COR-L47 (cell line): ENCODE results near the gene KAZN.

Experiments
- DNase-seq: peaks from one replicate; lab custom pipeline; 2025; lab: John Stamatoyannopoulos, UW

The KAZN gene

DNA sequence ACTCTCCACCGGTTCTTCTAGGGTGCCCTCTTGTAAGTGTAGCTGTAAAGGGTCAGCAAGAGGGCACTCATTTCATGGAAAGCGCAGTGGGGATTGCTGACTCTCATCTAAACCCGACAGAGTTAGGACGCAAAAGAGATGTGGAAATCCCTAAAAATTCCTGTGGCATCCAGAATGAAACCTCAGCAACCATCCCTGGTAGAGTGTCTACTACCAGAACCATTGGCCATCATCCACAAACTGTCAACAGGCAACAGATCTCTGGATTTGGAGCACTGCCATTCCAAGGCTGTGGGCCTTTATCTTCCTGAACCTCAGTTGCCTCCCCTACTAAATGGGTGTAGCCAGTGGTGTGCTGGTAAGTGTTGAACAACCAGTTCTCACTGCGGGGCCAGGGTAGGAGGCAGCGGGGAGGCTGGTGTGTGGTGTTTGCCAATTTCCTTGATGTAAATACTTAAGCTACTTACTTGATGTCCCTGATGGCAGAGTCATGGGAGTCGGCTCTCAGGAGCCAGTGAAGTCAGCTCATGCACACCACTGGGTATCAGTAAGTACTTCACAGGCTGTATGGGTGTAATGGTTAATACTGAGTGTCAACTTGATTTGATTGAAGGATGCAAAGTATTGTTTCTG, 195.8 kb downstream of the KAZN start:
- no peak for DNase-seq

DNA sequence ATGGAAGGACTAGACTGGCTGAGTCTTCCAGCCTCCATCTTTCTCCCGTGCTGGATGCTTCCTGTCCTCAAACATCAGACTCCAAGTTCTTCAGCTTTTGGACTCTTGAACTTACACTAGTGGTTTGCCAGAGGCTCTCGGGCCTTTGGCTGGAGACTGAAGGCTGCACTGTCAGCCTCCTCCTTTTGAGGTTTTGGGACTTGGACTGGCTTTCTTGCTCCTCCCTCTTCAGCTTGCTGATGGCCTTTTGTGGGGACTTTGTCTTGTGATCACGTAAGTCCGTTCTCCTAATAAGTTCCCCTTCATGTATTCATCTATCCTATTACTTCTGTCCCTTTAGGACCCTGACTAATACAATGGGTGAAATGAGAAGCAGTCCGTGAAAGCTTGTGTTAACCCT, 196.4 kb downstream of the KAZN start:
- no peak for DNase-seq

DNA sequence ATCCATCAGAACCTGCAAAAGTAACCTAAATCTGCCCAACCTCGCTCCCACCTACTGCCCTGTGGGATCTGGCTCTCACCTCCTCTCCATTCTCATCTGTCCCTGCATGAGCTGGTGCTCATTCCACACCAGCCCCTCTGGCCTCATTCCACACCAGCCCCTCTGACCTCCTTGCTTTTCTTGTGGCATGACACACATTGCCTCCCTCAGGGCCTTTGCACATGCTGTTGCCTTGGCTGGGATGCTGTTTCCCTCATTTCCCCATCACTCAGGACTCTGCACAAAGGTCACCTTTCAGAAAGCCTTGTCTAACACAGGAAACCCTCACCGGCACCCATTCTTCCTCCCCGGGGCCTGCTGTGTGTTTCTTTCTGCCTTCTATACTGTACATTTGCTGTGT, 197.1 kb downstream of the KAZN start:
- DNase-seq, result no peak

DNA sequence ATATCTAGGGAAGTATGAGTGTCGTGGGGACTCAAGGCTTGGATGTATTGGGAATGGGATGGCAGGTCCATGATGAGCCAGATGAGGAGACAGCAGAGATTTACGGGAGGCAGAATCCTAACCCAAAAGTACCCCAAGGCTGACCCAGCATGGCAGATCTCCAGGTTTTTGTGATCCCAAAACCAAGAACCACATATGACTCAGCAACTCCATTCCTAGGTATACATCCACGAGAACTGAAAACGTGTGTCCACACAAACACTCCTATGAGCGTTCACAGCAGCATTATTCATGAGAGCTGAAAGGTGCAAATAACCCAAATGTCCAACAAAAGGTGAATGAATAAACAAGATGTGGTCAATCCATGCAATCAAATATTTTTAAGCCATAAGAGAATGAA, 201.5 kb downstream of the KAZN start:
- DNase-seq, result no peak

DNA sequence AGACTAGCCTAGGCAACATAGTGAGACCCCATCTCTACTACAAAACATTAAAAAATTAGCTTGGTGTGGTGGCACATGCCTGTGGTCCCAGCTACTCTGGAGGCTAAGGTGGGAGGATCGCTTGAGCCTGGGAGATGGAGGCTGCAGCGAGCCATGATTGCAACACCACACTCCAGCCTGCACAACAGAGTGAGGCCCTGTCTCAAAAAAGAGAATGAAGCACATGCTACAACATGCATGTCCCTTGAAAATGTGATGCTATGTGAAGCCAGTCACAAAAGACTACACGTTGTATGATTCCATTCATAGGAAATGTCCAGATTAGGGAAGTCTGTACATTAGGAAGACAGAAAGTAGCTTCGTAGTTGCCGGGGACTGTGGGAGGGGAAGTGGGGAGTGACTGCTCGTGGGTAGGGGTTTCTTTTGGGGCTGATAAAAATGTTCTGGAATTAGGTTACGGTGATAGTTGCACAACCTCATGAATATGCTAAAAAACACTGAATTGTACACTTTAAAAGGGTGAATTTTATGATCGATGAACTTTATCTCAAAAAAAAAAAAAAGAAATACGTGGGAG, 202.1 kb downstream of the KAZN start:
- no peak for DNase-seq

DNA sequence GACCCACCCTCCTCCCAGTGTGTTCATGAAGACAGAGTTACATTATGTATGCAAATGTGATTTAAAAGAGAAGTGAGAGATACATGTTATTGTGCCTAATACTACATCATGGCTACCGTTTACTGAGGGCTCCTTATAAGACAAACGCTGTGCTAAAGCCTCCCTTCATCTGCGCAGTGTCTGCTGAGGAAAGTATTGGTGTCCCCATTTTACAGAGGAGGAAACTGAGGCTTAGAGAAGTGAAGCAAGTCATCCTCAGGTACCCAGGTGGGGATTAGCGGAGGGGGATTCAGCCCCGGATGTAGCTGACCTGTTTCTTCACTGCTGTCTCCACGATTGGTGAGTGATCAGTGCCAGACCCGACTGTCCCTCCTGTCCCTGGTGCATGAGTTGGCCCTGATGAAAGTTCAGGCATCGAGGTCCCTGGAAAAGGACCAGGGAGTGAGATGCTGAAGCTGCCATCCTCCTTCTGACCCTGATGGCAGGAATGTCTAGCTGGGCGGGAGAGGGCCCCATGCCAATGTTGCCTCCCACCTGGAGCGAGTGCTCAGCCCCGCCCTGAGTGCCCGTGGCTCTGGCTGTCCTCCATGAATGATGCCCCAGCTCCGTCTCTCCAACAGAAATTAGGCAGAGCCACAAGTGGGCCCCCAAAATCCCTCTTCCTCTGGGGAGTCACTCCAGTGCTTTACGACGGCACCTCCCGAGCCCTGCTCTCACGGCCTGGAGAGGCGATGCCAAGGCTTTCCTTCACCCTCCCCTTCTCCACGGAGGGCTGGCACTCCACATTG, 204.7 kb downstream of the KAZN start:
- no peak for DNase-seq

DNA sequence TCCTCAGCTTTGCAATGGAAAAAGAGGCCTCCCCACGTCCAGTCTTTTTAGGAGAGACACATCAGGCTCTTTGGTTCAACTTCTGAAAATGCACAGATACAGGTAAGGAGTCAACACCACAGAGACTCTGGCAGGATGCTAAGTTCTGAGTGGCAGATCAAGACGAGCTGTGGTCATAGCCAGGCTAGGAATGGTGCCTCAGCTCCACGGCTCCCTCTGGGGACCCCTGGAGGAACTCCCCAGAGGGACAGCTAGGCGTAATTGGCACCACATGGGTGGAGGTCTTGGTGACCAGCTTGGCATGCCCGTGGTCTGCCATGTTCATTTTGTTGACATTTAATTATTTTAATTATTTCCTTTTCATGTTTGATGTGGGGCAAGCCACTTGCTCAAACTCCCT, 206.1 kb downstream of the KAZN start:
- no peak for DNase-seq

DNA sequence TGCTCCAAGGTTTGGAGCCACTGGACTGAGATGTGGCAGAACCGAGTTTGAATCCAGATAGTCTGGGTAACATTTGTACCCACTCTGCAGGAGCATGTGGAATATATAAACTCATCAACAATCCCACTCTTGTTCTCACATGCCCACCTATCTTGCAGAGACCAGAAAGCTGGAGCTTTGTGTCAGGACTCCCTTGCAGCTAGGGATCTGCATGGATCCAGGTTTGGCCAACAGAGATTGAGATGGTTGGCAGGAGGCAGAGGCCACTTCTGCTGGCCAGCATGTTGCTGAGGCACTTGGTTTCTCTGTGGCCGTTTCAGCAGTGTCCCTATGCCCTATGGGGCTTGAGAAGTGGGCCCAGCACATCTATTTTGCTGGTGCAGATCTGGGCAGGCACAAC, 208.3 kb downstream of the KAZN start:
- DNase-seq, result no peak

DNA sequence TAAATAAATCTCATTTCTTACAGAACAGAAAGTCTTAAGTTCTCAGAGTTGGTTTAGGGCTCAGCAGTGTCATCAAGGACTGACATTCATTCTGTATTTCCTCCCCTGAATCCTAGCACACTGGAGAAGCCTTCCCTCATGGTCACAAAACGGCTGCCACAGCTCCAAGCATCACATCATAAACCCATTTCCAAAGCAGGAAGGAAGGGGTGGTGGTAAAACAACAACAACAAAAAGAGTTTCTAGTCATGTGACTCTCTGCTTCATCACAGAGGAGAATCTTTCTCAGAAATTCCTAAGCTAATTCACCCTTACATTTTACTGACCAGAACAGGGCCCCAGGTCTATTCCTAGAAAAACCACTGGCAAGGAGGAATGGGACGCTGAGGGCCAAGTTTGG, 210.3 kb downstream of the KAZN start:
- DNase-seq, result no peak

DNA sequence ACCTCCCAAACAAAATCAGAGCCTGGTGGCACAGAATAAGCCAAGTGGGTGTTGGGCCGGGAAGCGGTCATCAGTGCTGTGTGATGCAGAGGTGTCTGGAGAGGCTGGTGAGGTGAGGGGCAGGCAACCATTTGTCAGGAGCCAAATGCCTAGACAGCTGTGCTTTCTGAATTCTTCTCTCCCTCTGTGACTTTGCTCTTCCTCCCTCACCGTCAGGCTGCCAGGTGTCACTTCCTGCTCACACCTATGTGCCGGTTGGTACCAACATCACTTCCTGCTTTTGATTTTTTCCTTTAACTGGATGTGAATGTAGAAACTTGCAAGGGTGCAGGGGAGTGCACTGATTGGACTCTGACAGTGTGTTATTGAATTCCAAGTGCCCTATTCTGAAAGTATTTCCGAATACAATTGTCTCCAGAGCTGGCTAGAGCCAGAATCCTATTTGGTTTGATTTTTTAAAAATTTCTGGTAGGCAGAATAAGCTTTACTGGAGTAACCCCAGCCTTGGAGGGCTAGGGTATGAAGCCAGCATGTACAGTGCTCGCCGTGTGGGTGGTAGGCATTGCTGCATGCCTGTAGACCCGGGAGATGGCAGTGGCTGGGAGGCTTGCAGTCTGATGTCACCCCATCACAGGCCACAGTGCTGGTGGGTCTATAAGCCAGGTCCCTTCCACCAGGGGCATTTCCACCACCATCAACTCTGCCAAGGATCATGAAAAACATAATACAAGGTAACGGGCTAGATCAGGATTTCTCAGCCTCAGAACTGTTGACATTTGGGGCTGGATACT, 210.9 kb downstream of the KAZN start:
- no peak for DNase-seq

DNA sequence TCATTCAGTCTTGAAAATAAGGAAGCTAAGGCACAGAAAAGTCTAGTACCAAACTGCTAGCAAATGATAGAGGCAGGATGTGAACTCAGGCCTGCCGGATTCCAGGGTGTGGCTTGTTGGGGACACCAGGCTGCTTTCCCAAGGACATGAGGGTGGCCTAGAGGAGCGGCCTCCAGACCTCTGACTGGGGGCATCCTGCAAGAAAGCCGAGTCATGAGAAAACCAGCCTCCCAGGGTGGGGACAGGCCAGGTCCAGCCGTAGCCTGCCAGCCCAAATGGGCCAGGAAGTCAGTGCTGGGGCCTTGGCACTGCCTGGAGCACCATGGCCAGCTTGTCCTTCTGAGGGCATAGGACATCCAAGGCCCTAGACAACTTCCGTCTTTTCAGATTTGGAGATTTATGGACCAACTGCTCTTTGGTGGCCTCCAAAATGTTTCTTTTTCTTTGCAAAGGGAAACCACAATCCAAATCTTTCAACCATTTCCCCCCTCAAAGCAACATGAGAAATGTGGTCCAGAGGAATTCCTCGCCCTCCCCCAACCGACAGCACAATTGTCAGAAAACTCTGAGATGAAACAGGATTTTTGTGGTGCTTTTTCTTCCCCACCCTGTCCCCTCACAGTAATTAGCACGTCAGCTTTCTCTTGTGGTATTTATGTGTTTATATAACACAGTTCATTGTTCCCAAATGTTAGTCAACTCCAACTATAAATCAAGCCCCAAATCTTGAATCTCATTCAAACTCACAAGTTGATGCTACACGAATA, 212.3 kb downstream of the KAZN start:
- no peak for DNase-seq

DNA sequence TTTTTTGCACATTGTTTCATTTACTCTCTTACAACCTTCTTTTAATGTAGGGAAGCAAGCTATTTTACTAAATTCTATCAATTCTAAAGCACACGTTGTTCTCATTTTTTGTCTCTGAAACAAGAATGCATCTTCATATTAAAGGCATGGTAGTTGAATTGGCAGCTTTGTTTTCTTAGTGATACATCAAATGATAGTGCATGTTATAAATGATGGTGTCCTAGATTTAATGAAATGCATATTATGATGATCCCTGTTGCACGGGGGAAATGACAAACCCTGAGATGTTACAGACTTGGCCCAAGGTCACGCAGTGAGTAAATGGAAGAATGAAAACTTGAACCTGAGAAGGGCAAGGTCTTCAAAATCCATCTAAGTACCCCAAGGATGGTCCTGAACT, 213.1 kb downstream of the KAZN start:
- DNase-seq, result no peak

DNA sequence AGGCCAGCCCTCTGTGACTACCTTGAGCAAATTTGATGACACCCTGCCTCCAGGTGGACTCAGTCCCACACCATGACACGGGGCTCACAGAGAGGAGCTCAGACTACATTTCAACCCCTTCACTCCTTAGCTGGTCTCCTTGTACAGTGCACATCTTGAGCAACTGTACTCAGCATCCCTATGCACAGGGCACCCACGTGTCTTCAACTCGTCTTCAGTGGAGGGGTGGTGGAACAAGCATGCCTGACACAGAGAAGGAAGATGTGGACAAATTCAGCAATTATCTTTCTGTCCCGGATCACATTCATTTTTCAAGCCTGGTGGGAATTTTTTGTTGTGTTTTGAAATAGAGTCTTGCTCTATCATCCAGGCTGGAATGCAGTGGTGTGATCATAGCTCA, 213.7 kb downstream of the KAZN start:
- no peak for DNase-seq

DNA sequence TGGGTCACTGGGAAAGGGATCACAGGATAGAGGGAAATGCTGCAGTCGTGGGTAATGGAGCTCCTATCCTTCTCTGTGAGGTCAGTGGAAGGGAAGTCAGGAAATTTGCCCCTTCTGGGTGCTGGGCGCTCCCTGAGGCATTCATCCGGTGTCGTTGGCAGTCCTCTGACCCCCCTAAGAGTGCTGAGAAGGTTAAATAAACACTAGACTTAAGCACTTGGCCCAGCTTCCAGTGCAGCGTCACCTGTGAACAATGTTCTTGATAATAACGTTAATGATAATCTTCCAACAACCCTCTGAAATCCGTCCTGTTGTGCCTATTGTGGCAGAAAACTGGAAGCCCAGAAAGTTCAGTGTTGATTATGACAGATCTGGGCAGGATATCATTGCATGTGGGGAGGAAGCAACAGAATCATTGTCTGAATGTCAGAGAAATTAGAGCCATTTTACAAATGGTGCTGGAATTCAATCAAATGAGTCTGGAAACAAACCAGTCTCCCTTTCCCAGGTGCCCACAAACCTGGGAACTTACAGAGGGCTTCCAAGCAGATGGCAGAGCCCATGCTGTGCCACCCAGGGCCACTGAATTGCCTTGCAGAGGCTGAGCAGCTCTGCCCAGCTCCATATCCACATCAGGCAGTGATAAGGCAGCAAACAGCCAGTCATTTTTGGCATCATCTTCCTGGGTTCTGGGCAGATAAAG, 216.8 kb downstream of the KAZN start:
- peak; percentile 24 for DNase-seq

DNA sequence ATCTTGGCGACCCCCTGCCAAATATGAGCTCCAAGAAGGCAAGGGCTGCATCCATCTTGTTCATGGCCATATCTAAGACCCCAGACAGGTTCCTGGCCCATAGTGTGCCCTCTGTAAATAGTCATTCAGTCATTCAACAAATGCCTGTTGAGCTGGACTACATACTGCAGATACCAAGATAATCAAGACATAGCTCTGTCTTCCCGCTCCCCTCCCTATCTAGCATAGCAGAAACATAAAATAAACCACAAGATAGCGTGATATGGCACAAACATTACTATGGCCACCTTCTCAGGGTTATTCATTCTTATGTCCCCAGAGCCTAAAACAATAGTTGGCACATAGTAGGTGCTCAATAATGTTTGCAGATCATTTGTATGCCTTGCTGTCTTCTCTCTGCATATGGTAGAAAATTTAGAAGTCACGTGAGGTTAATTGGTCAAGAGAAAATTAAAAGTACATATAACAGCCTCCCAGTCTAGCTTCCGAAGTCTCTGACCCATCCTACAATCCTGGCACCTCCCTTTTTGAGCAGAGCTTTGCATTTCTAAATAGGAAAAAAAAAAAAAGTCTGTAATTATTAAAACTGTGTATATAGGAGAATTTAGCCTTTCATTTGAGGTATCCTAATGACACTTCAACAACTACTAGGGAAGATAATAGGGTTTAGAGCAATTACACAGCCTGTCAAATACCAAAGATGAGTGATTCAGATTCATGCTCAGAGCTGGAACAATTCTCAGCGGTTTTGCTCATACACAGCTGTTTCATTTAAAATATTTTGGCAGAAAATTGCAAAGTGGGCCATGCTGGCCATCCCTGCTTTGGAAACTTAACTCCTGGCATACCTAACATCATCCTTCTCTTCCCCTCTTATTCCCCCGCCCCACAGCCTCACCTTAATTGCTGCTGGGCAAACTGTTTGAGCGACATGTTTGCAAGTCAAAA, 219.0 kb downstream of the KAZN start:
- no peak for DNase-seq

DNA sequence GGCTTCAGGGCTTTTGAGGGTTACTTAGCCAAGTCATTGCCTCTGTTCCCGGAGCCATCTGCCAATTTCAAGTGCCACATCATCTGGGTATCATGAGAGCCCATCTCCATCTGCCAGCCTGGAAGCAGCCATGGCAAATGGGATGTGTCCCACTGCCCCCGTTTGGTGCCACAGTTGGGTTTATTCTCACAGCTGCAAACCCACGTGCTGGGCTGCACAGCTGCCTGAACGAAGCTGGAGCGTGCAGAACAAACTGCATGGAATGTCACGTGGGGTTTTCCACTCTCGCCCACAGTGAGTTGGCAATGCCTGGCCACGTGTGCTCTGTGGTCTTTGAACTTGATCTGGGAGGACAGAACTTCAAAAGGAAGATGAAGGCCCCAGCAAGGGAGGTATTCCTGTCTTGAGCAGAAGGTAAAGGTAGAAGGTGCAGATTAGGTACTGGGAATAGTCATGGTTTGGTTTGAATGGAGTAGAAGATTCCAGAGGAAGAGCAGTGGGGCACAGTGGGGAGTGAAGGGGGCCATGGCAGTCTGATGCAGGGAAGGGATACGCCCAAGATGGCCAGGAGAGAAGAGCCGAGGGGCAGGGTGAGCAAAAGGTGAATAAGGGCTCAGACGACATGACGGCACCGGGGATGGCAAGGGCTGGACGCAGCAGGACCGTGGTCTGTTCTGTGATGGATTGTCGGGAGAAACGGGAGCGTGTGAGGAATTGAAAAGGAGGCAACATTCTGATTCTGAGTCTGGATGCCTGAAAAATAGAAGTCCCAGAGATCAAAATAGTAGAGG, 222.0 kb downstream of the KAZN start:
- DNase-seq, result no peak

DNA sequence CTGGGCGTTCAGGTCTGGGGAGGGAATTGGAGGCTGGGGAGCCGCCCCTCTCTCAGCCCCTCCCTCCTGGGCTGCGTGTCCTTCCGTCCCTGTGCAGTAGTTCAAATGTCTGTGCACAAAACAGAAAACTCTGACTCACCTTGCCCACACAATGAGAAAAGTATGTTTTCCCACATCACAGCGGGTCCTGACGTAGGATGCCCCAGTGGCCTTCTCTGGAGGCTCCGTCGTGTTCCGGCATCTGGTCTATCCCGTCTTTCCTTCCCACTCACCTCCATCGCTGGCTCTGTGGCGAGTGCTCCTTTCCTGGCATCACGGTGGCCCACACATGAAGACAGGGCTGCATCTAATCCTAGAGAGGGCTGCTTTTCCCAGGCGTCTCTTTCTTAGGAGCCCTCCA, 224.0 kb downstream of the KAZN start:
- DNase-seq, result no peak

DNA sequence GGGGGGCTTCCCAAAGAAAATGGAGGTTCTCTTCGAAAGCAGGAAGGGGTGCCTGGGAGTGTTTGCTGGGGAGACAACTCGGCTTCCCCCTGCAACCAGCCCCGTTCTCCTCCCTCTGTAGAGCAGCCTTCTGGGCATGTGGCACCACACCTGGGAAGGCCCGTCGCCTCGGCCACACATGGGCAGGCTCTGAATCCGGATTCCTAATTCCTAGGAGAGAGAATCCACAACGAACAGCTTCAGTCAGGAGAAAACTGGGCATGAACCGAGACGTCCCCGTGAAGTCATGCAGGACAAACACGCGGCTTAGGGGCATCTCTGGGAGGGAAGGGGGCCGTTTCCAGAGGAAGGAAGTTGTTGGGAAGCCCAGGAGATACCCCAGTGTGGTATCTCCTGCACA, 224.5 kb downstream of the KAZN start:
- no peak for DNase-seq

DNA sequence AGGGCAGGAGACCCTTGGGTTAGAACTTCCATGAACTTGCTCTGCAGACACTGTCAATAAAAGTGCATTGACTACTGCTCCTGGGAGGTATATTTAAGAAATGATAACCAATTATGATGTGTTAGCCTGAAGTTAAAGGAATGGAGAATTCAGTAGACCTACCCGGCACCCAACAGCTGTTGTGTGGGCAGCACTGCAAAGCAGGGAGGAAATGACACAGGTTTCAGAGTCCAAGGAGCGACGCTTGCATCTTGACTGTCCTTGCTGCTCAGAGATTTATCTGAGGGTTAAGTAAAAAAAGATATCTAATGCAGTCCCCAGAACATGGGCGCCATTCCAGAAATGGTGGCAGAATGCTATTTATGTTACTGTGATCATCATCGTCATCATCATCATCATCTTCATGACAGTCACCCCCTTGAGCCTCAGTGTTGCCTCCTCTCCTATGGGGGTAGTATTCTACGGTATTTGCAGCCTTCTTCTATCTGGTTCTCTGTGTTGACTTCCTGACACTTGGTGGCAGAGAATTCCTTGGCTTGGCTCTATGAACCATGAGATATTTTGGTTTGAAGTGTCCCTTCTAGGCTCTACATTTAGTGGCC, 225.9 kb downstream of the KAZN start:
- DNase-seq, result no peak
